Activated T-cell treated with anti-CD3 and anti-CD28 coated beads, Interleukin-2, amount 50 U/mL, for 24 hours (primary cell): ENCODE measurements around the gene TINAG.
"Not testable (repeated sequence)": the region's sequence is repeated elsewhere in the genome, so short reads cannot be mapped to it uniquely, and the experiment has no call there.

Experiments used
- DNase-seq: peaks from one replicate; pipeline ENCODE4 v3.0.0-alpha.2; 2020
- H3K27ac Mint-ChIP-seq: 2 replicates; pipeline ENCODE4 v1.8.0; 2020; ENCODE audit warnings: mild to moderate bottlenecking, mixed read lengths
- H3K27me3 Mint-ChIP-seq: 2 replicates; pipeline ENCODE4 v1.8.0; 2020; ENCODE audit warnings: mixed read lengths
- H3K36me3 Mint-ChIP-seq: 2 replicates; pipeline ENCODE4 v1.8.0; 2020; ENCODE audit warnings: low read depth, mixed read lengths
- H3K4me1 Mint-ChIP-seq: 2 replicates; pipeline ENCODE4 v1.8.0; 2020; ENCODE audit warnings: low read depth, mixed read lengths
- H3K4me3 Mint-ChIP-seq: 2 replicates; pipeline ENCODE4 v1.8.0; 2020; ENCODE audit warnings: mild to moderate bottlenecking, moderate library complexity, mixed read lengths
- H3K9me3 Mint-ChIP-seq: 2 replicates; pipeline ENCODE4 v1.8.0; 2020; ENCODE audit warnings: mixed read lengths

Gene TINAG

GRCh38 chr6:54289426-54289825, 18.8 kb upstream of the TINAG start:
- H3K27ac Mint-ChIP-seq, result no peak overlapping the region
- H3K9me3 Mint-ChIP-seq, result no peaks in the 10 kb centered on the region
- H3K4me1 Mint-ChIP-seq, result peaks cover 11% of the 10 kb centered on the region
- H3K4me3 Mint-ChIP-seq, result no peak overlapping the region
- no peak for DNase-seq
- H3K36me3 Mint-ChIP-seq, result no peaks in the 10 kb centered on the region
- no peaks in the 10 kb centered on the region for H3K27me3 Mint-ChIP-seq

- H3K4me1 Mint-ChIP-seq, result peaks cover 11% of the 10 kb centered on the region
- DNase-seq, result no peak
- peaks cover 5% of the 10 kb centered on the region for H3K9me3 Mint-ChIP-seq
- H3K4me3 Mint-ChIP-seq, result no peak overlapping the region
- H3K27ac Mint-ChIP-seq, result peak overlapping the region; percentile 18
- no peaks in the 10 kb centered on the region for H3K36me3 Mint-ChIP-seq
- no peaks in the 10 kb centered on the region for H3K27me3 Mint-ChIP-seq
Observed at GRCh38 chr6:54291146-54291545, 17.1 kb upstream of the TINAG start.

- no peak for DNase-seq
- peaks cover 11% of the 10 kb centered on the region for H3K4me1 Mint-ChIP-seq
- H3K9me3 Mint-ChIP-seq, result peaks cover 6% of the 10 kb centered on the region
- peak overlapping the region; percentile 55 for H3K27ac Mint-ChIP-seq
- H3K4me3 Mint-ChIP-seq, result no peak overlapping the region
- H3K27me3 Mint-ChIP-seq, result no peaks in the 10 kb centered on the region
- H3K36me3 Mint-ChIP-seq, result no peaks in the 10 kb centered on the region
Observed at GRCh38 chr6:54291738-54292137, 16.5 kb upstream of the TINAG start.

GRCh38 chr6:54294965-54295532, 13.2 kb upstream of the TINAG start:
- no peak for DNase-seq
- no peaks in the 10 kb centered on the region for H3K27me3 Mint-ChIP-seq
- H3K36me3 Mint-ChIP-seq, result no peaks in the 10 kb centered on the region
- peaks cover 6% of the 10 kb centered on the region for H3K9me3 Mint-ChIP-seq
- no peak overlapping the region for H3K4me3 Mint-ChIP-seq
- H3K27ac Mint-ChIP-seq, result no peak overlapping the region
- peaks cover 11% of the 10 kb centered on the region for H3K4me1 Mint-ChIP-seq

GRCh38 chr6:54299542-54300269, 8.5 kb upstream of the TINAG start:
- Mint-ChIP-seq H3K4me1 (no peaks in the 10 kb centered on the region), H3K27ac (no peak overlapping the region), H3K4me3 (no peak overlapping the region), H3K36me3 (no peaks in the 10 kb centered on the region), H3K9me3 (peaks cover 6% of the 10 kb centered on the region), H3K27me3 (no peaks in the 10 kb centered on the region)
- no peak for DNase-seq

GRCh38 chr6:54301770-54302169, 6.5 kb upstream of the TINAG start:
- Mint-ChIP-seq H3K4me1 (no peaks in the 10 kb centered on the region), H3K27ac (no peak overlapping the region), H3K9me3 (no peaks in the 10 kb centered on the region), H3K4me3 (no peak overlapping the region), H3K27me3 (no peaks in the 10 kb centered on the region), H3K36me3 (no peaks in the 10 kb centered on the region)
- no peak for DNase-seq

GRCh38 chr6:54307439-54307910, 766 bp upstream of the TINAG start:
- Mint-ChIP-seq H3K27ac (no peak overlapping the region), H3K4me1 (no peaks in the 10 kb centered on the region), H3K4me3 (no peak overlapping the region), H3K27me3 (no peaks in the 10 kb centered on the region), H3K9me3 (peaks cover 8% of the 10 kb centered on the region), H3K36me3 (no peaks in the 10 kb centered on the region)
- DNase-seq, result no peak

- H3K27ac Mint-ChIP-seq, result no peak overlapping the region
Observed at GRCh38 chr6:54308986-54309315, 710 bp downstream of the TINAG start.

GRCh38 chr6:54310377-54311152, 2.3 kb downstream of the TINAG start:
- Mint-ChIP-seq H3K4me3 (no peak overlapping the region), H3K9me3 (peaks cover 8% of the 10 kb centered on the region), H3K4me1 (no peaks in the 10 kb centered on the region), H3K27me3 (no peaks in the 10 kb centered on the region), H3K27ac (no peak overlapping the region), H3K36me3 (no peaks in the 10 kb centered on the region)
- no peak for DNase-seq

More at GRCh38 chr6:54308986-54309315, 710 bp downstream of the TINAG start:
- H3K4me3 Mint-ChIP-seq, result no peak overlapping the region
- no peaks in the 10 kb centered on the region for H3K27me3 Mint-ChIP-seq
- no peaks in the 10 kb centered on the region for H3K4me1 Mint-ChIP-seq
- no peaks in the 10 kb centered on the region for H3K36me3 Mint-ChIP-seq
- H3K9me3 Mint-ChIP-seq, result peaks cover 8% of the 10 kb centered on the region
- DNase-seq, result no peak

GRCh38 chr6:54315656-54316055, 7.4 kb downstream of the TINAG start:
- Mint-ChIP-seq H3K4me3 (no peak overlapping the region), H3K9me3 (peaks cover 6% of the 10 kb centered on the region), H3K4me1 (no peaks in the 10 kb centered on the region), H3K27me3 (no peaks in the 10 kb centered on the region), H3K27ac (no peak overlapping the region), H3K36me3 (no peaks in the 10 kb centered on the region)
- DNase-seq, result no peak

GRCh38 chr6:54320871-54321270, 12.6 kb downstream of the TINAG start:
- no peaks in the 10 kb centered on the region for H3K36me3 Mint-ChIP-seq
- H3K9me3 Mint-ChIP-seq, result no peaks in the 10 kb centered on the region
- H3K4me3 Mint-ChIP-seq, result no peak overlapping the region
- DNase-seq, result no peak
- H3K27me3 Mint-ChIP-seq, result no peaks in the 10 kb centered on the region
- no peak overlapping the region for H3K27ac Mint-ChIP-seq
- H3K4me1 Mint-ChIP-seq, result no peaks in the 10 kb centered on the region

GRCh38 chr6:54327631-54328030, 19.4 kb downstream of the TINAG start:
- no peak overlapping the region for H3K27ac Mint-ChIP-seq
- H3K27me3 Mint-ChIP-seq, result no peaks in the 10 kb centered on the region
- no peaks in the 10 kb centered on the region for H3K4me1 Mint-ChIP-seq
- no peaks in the 10 kb centered on the region for H3K36me3 Mint-ChIP-seq
- DNase-seq, result no peak
- H3K4me3 Mint-ChIP-seq, result no peak overlapping the region
- H3K9me3 Mint-ChIP-seq, result peaks cover 9% of the 10 kb centered on the region

GRCh38 chr6:54331571-54331970, 23.3 kb downstream of the TINAG start:
- not testable (repeated sequence) for H3K27me3 Mint-ChIP-seq, H3K4me3 Mint-ChIP-seq, H3K27ac Mint-ChIP-seq, H3K36me3 Mint-ChIP-seq, DNase-seq, H3K9me3 Mint-ChIP-seq, H3K4me1 Mint-ChIP-seq

- H3K27ac Mint-ChIP-seq, result no peak overlapping the region
- H3K27me3 Mint-ChIP-seq, result no peaks in the 10 kb centered on the region
- H3K36me3 Mint-ChIP-seq, result no peaks in the 10 kb centered on the region
- DNase-seq, result no peak
- H3K4me1 Mint-ChIP-seq, result no peaks in the 10 kb centered on the region
- H3K4me3 Mint-ChIP-seq, result no peak overlapping the region
- H3K9me3 Mint-ChIP-seq, result no peaks in the 10 kb centered on the region
Observed at GRCh38 chr6:54335871-54336270, 27.6 kb downstream of the TINAG start.

- peaks cover 2% of the 10 kb centered on the region for H3K9me3 Mint-ChIP-seq
- no peaks in the 10 kb centered on the region for H3K36me3 Mint-ChIP-seq
- H3K4me1 Mint-ChIP-seq, result no peaks in the 10 kb centered on the region
- no peak for DNase-seq
- H3K27me3 Mint-ChIP-seq, result no peaks in the 10 kb centered on the region
- H3K4me3 Mint-ChIP-seq, result no peak overlapping the region
- no peak overlapping the region for H3K27ac Mint-ChIP-seq
Observed at GRCh38 chr6:54353975-54354374, 45.7 kb downstream of the TINAG start.
